ENCODE data around the gene HNRNPF.
"Not testable (repeated sequence)": the region's sequence is repeated elsewhere in the genome, so short reads cannot be mapped to it uniquely, and the experiment has no call there.

Gene HNRNPF

DNA sequence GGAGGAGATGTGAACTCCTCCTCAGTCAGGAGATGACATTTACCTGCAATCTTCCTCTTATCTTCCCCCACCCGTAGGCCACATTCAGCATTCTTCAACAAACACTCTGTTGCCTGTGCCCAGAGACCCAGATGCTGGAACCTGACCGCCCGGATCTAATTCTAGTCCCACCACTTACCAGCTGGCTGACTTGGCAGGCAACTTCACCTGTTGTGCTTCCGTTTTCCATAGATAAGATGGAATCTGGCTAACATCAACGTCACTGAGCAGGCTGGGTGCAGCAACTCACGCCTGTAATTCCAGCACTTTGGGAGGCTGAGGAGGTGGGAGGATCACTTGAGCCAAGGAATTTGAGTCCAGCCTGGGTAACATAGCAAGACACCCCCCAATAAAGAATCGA lies 58.8 kb downstream of the HNRNPF start:
- DNase-seq (ENCODE audit: low read depth, low spot score) = no peak

GRCh38 chr10:43348511-43349312 lies 60.3 kb downstream of the HNRNPF start:
- DNase-seq (ENCODE audit: low read depth, low spot score) = peak; percentile 35

- no peak for DNase-seq (ENCODE audit: low read depth, low spot score)
Measured at GRCh38 chr10:43347997-43348396, 61.0 kb downstream of the HNRNPF start.

DNA sequence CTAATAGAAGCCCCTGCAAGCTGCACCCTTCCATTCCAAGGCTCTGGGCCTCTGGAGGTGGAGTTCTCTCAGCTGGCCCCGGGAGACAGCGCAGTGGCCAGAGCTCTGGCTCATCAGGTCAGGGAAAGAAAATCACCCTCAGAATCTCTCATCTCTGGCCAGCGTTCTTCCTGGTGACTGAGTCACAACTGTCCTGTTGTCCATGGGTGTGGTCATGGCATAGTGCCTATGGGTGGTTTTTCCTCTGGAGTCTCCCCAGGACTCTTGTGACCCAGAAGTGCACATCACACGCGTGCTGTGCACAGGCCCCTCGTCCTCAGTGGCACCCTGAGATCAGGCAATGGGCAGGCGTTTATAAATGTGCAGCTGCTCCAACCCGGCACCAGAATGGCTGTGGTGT lies 64.9 kb downstream of the HNRNPF start:
- no peak for DNase-seq (ENCODE audit: low read depth, low spot score)

DNA sequence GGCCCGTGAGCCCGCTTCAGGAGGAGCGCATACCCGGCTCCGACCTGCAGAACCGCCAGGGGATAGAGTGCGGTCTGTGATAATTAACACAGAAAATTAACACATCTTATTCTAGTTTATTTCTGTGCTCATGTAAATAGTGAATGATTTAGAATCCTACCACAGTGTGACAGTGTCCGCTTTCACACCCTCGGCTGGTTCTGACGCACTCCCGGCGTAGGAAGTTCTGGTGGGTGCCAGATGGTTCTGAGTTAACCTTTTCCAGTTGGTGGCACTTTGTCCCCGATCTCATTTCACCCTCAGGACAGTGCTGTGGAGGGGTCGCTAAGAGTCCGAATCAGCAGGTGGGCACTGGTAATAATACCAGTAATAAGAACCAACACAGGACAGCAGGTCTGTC lies 65.9 kb downstream of the HNRNPF start:
- no peak for DNase-seq (ENCODE audit: low read depth, low spot score)

DNA sequence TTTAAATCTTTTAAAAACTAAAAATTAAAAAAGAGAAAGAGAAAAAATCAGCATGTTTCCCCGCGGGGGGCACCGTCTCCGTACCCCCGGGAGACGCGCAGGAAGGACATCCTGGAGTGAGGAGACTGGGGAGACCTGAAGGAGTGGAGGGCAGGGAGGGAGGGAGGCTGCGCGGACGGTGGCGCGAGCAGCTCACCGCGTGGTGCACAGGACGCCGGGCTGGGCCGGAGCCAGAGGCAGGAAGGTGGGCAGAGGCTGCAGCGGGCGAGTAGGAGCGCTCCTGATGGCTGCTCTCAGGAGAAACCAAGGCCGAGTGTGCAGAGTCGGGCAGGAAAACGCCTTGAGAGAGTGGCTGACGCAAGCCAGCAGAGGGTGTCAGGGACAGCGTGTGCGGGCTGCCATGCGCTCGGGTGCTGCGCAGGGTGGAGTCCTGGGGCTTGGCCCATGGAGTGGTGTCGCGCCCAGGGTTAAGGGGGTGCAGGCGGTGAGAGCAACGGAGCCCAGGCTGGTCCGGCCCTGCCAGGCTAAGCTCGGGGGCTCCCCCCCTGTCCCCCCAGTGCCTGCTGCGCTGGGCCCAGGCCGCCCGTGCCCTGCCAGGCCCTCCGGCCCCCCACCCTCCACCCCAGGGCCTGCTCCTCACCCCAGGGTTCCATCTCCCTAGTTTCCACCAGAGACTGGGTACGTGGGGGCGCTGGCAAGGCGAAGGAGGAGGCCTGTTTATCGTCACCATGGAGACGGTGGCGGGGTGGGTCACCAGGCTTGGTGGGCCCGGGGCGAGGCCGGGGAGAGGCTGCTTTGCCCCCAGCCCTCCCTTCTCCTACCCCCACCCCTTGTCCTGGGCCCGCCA lies 66.5 kb downstream of the HNRNPF start:
- DNase-seq (ENCODE audit: low read depth, low spot score) = no peak

DNA sequence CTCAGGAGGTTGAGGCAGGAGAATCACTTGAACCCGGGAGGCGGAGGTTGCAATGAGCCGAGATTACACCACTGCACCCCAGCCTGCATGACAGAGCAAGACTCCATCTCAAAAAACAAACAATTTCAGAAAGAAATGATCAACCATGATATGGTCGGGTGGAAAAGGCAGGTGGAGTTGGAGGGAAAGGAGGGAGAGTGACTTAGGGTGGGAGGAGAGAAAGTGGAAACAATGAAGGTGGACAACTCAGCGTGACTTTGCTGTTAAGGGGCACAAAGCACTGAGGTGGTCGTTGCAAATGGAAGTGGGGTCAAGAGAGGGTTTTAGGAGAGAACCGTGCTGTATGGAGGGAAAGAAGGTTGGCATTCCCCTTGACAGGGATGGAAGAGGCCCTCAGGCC lies 67.5 kb downstream of the HNRNPF start:
- no peak for DNase-seq (ENCODE audit: low read depth, low spot score)

- no peak for DNase-seq (ENCODE audit: low read depth, low spot score)
Measured at GRCh38 chr10:43340619-43341018, 68.4 kb downstream of the HNRNPF start.

- DNase-seq (ENCODE audit: low read depth, low spot score) = no peak
Measured at GRCh38 chr10:43340101-43340500, 68.9 kb downstream of the HNRNPF start.

DNA sequence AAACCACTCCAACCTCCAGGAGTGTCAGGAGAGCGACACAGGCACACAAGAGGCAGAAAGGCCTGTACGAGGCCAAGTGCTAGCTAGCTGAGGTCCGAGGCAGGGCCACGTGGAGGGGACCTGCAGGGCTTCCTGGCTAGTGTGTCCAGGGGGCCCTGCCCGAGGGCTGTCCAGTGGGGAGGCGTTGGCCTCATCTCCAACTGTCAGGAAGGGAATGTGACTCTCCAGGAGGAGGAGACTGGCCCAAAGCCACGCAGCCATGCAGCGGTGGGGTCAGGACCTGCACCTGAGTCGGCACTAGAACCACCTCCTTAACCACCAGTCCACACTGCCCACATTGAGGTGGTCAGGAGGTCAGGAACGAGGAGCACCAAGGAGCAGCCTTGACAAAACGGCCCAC lies 69.8 kb downstream of the HNRNPF start:
- DNase-seq (ENCODE audit: low read depth, low spot score) = no peak

GRCh38 chr10:43338117-43338516 lies 70.9 kb downstream of the HNRNPF start:
- no peak for DNase-seq (ENCODE audit: low read depth, low spot score)

DNA sequence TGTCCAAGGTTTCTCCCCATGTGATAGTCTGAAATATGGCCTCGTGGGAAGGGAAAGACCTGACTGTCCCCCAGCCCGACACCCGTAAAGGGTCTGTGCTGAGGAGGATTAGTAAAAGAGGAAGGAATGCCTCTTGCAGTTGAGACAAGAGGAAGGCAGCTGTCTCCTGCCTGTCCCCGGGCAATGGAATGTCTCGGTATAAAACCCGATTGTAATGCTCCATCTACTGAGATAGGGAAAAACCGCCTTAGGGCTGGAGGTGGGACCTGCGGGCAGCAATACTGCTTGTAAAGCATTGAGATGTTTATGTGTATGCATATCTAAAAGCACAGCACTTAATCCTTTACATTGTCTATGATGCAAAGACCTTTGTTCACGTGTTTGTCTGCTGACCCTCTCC lies 71.5 kb downstream of the HNRNPF start:
- DNase-seq (ENCODE audit: low read depth, low spot score) = not testable (repeated sequence)

DNA sequence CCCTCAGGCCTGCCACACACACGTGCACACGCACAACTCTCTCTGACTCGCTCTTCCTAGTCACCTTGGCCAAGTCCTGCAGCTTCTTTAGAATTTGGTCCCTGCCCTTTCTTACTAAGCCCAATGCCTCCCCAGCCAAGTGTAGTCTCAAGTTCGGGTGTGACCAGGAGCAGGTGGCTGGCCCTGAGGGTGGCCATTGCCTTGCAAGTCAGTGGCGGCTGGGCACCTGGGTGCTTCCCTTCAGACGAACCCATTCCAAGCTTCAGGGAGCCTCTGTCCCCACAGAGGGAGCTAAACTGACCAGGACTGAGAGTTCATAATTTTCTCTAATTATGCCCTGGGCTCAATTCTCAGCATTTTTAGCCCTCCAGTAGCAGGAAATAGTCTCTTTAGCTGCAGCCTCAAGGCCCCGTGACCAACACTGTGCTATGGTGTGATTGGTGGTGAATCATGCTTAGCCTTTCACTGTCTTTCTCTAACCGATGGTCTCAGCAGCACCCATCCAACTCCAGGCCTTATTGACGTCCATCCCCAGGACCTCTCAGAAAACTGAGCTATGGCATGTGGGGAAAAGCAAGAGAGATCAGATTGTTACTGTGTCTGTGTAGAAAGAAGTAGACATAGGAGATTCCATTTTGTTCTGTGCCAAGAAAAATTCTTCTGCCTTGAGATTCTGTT lies 72.2 kb downstream of the HNRNPF start:
- DNase-seq (ENCODE audit: low read depth, low spot score) = no peak

GRCh38 chr10:43336061-43336460 lies 72.9 kb downstream of the HNRNPF start:
- DNase-seq (ENCODE audit: low read depth, low spot score) = no peak

All from iPS DF 19.7 (cell line).